GM12801 (cell line): ENCODE measurements around the gene ABCG1.

ENCODE experiments used
- CTCF ChIP-seq: IDR thresholded peaks from one replicate; pipeline ENCODE4 v1.5.1; 2011; ENCODE audit warnings: control low read depth; ENCODE audit not compliant: insufficient read length; ENCODE audit errors: extremely low read depth

ABCG1 gene

GRCh38 chr21:42319376-42319775 is 100.4 kb downstream of the ABCG1 start:
- no peak for TF ChIP-seq CTCF

GRCh38 chr21:42319851-42320572 is 101.1 kb downstream of the ABCG1 start:
- TF ChIP-seq CTCF: no peak

- no peak for TF ChIP-seq CTCF
Observed at GRCh38 chr21:42320791-42321190, 101.9 kb downstream of the ABCG1 start.

GRCh38 chr21:42321231-42321630 is 102.3 kb downstream of the ABCG1 start:
- TF ChIP-seq CTCF: no peak

- no peak for TF ChIP-seq CTCF
Observed at GRCh38 chr21:42321845-42322244, 102.9 kb downstream of the ABCG1 start.

GRCh38 chr21:42324896-42325295 is 106.0 kb downstream of the ABCG1 start:
- TF ChIP-seq CTCF: no peak

- TF ChIP-seq CTCF: no peak
Observed at GRCh38 chr21:42330380-42331371, 111.7 kb downstream of the ABCG1 start.
